Superior temporal gyrus (tissue), 1 donor: ENCODE measurements around the gene PADI6.

Experiments used
- DNase-seq: peaks from one replicate; pipeline ENCODE4 v3.0.0-alpha.2; 2016; ENCODE audit errors: extremely low spot score

Gene PADI6

DNA sequence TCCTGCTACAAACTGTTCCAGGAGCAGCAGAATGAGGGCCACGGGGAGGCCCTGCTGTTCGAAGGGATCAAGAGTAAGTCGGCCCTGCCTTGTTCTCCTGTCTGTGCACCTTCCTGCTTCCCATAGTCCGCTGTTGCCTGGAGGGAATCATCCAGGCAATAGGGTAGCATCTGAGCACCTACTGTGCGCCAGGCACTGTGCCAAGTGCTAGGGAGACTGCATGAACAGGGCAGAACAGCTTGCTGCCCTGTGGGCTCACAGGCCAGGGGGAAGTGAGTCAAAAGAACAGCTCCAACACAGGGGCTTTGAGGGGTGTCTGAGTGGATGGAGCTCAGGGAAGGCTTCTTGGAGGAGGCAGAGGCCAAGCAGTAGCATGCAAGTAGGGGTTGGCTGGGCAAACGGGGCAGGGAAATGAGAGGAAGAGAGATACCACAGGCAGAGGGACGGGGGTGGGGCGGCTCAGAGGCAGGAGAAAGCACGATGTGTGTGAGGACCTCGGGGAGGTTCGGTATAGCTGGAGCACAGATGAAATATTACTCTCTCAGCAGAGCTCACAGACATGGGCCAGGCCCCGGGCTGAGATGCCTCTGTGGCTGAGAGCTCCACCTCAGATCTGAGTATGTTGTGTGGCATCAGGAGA, 15.5 kb upstream of the PADI6 start:
- no peak for DNase-seq

DNA sequence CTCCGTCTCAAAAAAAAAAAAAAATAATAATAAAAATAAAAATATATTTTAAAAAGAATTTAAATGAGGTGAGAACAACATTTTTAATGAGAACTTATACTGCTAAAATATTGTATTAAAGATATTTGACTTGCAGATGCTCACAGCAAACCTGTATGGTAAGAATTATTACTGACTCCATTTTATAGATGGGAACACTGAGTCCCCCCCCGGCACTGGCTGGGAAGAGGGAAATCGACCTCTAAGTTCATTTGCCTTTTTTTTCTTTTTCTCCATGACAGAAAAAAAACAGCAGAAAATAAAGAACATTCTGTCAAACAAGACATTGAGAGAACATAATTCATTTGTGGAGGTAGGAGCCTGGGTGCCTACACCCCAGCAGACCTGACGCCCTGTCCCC, 13.4 kb upstream of the PADI6 start:
- DNase-seq: no peak

DNA sequence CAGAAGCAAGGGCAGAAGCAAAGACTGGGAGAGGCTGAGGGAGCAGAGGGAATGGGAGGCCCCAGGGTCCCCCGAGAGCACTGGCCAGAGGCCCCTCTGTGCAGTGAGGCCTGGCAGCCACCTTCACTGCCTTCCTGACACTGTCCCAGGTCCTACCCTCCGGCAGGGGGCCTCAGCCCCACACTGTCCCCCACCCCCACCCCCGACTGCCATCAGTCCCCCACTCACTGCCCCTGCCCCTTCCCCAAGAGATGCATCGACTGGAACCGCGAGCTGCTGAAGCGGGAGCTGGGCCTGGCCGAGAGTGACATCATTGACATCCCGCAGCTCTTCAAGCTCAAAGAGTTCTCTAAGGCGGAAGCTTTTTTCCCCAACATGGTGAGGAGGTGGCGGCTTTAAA, 13.0 kb upstream of the PADI6 start:
- no peak for DNase-seq

DNA sequence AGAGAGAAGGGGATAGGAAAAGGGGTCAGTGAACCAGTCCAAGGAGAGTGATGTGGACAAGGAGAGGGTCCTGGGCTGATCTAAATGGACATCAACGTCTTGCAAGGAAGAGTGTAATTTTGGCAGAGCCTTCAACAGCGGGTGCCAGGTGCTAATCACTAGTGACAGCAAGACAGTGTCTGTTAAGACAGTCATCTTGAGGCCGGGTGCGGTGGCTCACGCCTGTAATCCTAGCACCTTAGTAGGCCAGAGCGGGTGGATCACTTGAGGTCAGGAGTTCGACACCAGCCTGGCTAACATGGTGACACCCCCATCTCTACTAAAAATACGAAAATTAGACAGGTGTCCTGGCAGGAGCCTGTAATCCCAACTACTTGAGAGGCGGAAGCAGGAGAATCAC, 12.2 kb upstream of the PADI6 start:
- no peak for DNase-seq

DNA sequence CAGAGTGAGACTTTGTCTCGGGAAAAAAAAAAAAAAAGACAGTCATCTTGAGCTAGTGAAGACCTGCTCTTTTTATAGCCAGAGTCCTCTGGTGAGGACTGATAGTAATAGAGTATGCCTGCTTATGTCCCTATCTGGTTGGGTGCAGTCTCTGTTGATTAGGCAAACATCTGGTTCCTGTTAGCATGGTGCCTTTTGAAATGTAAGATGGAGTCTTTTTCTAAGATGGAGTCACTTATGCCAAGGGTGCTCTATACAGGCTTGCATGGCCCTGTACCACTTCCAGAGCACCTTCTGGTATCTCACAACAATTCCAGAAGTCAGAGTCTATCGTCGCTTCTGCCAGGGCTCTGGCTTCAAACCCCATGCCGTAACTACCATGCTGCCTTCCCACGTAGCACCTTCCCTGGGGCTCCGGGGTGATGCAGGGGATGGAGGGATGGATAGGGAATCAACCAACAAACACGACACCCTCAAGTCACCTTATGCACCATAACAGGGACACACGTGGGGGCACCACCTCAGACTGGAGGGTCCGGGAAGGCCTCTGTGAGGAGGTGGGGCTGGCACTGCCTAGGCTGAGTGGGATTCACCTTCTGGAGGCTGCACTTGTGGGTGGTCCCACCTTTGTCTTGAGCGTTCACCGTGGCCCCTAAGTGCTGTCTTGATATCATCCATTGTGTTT, 11.6 kb upstream of the PADI6 start:
- DNase-seq: no peak

DNA sequence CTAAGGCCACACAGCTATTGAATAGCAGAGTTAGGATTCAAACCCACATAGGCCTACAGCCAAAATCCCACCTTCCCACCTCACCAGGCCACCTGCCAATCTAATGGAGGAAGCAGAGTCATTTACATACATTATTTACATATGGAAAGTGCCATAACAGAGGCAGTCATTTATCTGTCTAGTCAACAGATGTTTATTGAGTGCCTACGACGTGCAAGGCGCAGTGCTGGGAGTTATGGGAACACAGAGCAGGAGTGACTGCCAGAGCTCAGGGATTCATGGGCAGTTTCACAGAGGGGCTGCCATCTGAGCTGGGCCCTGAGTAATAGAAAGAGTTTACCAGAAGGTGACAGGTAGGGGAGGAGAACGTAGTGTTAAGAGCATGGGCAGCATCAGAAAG, 10.3 kb upstream of the PADI6 start:
- no peak for DNase-seq

DNA sequence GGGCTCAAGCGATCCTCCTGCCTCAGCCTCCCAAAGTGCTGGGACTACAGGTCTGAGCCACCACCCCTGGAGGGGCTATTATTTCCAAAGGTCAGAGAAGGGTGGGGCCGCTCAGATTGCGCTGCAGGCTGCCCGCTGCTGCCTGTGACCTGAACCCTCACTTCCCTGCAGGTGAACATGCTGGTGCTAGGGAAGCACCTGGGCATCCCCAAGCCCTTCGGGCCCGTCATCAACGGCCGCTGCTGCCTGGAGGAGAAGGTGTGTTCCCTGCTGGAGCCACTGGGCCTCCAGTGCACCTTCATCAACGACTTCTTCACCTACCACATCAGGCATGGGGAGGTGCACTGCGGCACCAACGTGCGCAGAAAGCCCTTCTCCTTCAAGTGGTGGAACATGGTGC, 8.6 kb upstream of the PADI6 start:
- DNase-seq: no peak

DNA sequence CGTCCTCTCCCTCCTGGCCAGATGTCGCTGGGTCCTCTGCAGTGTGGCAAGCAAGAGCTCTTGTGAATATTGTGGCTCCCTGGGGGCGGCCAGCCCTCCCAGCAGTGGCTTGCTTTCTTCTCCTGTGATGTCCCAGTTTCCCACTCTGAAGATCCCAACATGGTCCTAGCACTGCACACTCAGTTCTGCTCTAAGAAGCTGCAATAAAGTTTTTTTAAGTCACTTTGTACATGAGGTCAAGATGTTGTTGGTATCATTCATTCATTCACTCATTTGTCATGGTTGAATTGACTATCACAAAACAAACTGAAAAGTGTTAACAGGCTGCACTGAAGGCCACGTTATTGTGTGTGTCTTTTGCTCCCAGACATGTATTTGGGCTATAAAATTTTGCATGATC, 8.2 kb upstream of the PADI6 start:
- DNase-seq: no peak

DNA sequence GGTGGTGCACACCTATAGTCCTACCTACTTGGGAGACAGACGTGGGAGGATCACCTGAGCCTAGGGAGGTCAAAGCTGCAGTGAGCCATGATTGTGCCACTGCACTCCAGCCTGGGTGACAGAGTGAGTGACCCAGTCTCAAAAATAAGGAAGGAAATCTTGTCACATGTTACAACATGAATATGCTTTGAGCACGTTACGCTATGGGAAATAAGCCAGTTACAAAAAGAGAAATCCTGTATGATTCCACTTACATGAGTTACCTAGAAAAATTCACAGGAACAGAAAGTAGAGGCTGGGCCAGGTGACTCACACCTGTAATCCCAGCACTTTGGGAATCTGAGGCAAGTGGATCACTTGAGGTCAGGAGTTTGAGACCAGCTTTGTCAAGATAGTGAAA, 6.7 kb upstream of the PADI6 start:
- DNase-seq: no peak

DNA sequence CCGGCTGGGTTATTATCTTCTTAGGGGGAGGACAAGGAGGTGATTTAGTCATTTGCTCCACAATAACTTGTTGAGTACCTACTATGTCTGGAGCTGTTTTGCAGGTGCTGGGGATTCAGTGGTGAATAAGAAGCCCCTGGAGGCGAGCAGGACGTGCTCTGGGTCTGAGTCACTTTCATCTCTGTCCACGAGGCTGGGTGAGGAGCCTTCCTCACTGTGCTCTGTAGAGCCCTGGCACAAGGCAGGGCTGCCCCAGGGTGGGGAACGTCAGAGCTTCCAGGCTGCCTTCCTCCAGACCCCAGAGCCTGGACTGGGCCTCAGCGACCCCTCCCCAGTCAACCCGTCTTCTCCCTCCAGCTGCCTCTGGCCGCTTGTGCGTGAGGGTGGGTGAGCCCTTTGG, 2.5 kb upstream of the PADI6 start:
- no peak for DNase-seq

DNA sequence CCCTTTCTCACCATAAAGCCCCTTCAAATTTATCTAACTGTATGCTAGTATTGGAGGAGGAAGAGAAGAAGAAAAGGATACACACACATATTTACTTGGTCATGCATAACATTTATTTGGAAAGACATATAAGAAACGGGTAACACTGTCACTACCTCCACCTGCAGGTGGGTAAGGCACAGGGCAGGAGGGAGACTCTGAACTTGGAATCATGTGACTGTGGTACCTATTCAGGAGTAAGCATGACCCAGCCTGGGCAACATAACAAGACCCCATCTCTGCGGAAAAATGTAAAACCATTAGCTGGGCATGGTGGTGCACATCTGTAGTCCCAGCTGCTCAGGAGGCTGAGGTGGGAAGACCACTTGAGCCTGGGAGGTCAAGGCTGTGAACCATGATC, 1.4 kb upstream of the PADI6 start:
- DNase-seq: no peak

DNA sequence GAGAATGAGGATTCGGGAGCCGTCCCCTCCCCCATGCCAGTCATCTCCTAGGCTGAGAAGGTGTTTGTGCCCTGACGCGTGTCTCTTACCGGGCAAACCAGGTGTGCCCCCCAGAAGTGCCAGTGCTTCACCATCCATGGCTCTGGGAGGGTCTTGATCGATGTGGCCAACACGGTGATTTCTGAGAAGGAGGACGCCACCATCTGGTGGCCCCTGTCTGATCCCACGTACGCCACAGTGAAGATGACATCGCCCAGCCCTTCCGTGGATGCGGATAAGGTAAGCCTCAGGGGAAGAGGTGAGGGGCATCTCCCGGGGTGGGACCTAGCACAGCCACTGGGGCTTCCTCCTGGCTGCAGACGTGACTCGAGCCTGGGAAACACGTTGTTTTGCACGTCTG, 959 bp downstream of the PADI6 start:
- no peak for DNase-seq

DNA sequence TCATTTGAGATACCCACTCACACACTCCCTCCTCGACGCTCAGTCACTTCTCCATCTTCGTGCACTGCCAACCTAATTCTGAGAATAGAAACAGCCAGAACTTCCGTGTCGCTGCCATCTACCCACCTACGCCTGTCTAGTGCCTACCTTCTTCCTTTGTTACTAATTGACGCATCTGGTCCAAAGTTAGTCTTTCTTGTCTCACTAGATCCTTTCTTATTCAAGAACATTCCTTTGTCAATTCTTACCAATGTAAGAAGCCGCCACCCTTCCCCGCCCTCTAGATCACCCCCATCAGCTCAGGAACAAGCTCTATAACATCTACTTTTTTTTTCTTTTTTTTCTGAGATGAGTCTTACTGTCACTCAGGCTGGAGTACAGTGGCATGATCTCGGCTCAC, 3.7 kb downstream of the PADI6 start:
- DNase-seq: no peak

DNA sequence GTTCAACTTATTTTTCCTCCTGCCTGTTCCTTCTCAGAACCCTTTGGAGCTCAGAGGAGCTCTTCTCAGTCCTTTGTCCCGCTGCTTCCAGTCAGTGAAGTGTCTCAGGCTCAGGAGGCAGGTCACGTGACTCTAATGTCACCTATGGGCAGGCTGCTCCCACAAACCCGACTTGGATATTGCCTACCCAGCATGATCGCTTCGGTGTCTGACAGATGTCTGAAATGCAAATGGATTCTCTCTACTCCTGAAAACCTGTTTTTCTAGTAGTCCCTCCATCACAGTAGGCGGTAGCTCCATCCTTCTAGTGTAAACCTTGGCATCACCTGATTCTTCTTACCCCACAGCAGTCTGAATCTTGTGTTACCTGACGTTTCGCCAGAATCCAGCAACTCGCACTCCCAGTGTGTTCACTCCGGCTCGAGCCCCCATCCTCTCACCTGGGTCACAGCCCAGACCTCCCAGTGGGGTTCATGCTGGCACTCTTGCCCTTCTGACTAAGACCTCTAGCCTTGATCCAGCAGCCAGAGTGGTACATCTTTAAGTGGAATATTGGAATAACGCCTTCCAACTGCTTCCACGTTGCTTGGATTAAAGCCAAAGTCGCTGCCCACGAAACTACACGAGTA, 5.4 kb downstream of the PADI6 start:
- DNase-seq: no peak

DNA sequence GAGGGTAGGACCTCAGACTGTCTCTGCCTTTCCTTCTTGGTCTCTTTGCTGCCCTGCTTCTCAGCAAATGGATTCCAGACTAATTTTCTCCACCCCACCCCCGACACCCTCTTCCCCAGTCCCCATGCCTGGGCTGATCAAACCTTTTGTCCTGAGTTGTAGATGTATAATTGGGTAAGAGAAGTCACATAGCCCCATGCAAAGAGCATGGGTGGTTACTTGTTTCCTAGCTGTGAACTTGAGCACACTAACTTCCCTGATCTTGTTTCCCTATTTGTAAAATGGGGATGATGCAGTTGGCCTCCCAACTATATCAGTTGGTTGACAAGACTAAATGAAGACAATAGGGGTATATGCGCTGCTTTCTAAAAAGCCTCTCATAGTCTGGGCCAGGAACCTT, 9.2 kb downstream of the PADI6 start:
- no peak for DNase-seq

DNA sequence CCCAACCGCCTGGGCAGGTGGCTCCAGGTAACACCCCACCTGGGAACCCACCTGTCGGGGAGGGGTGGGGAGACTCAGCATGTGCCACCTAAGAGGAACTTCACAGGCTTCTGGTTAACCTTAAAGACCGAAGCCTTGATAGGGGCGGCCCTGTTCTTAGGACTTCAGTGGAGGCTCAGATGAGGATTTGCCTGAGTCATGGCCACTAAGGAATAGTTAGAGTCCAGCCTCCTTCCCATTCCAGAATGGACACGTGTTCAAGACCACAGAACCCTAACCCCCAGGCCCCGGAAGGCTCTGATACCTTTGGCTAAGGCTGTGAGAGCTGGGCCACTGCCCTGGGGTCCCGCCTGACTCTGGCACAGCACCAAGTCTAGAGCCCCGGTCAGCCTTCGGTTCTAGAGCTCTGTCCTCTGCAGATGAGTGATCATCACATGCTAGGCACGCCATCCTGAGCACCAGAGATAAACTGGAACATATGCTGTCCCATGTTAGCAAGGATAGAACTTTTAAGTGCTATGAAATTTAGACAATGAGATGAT, 20.3 kb downstream of the PADI6 start:
- no peak for DNase-seq

DNA sequence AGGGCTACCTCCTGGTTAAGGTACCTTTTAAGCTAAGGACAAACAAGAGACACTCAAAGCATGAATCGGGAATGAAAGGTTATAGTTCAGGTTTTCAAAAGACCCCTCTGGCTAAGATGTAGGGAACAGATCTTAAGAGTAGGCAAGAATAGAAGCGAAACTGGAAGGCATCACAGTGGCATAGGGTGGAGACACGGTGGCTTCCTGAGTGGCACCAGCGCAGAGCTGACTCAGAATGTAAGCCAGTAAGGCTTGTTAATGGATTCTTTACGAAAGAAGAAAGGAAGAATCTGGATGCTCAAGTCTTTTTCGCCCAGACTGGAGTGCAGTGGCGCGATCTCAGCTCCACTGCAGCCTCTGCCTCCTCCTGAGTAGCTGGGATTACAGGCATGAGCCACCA, 21.2 kb downstream of the PADI6 start:
- DNase-seq: no peak

DNA sequence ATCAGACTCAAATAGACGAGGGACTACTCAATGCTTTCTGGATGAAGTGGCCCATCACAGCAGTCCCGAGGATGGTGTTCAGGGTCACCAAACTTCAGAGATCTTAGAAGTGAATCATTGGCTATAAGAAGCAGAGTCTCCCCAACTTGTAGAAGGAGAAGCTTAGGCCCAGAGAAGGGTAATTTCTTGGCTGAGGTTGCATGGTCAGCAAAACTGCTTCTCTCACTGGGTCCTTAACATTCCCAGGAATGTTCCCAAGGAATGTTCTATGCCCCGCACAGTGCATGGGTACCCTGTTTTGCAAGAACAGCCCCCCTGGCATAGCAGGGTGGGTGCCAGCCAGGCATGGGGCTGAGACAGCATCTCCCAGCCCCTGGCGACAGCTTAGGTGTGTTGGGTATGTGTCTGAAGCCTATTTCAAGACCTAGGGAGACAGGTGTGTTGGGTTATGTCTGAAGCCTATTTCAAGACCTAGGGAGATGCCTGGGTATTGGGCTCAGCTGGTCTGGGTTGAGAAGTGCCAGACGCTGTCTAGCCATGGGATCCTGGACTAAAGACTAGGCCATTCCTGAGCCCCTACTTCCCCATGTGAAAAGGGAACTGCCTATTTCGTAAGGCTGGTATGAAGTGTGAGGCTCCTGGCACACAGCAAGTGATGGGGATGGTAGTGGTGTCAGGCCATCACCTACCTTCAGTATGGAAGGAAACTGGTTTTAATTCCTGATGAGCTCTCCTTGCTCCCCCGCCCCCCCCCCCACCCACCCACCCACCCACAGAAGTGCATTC, 26.1 kb downstream of the PADI6 start:
- no peak for DNase-seq

DNA sequence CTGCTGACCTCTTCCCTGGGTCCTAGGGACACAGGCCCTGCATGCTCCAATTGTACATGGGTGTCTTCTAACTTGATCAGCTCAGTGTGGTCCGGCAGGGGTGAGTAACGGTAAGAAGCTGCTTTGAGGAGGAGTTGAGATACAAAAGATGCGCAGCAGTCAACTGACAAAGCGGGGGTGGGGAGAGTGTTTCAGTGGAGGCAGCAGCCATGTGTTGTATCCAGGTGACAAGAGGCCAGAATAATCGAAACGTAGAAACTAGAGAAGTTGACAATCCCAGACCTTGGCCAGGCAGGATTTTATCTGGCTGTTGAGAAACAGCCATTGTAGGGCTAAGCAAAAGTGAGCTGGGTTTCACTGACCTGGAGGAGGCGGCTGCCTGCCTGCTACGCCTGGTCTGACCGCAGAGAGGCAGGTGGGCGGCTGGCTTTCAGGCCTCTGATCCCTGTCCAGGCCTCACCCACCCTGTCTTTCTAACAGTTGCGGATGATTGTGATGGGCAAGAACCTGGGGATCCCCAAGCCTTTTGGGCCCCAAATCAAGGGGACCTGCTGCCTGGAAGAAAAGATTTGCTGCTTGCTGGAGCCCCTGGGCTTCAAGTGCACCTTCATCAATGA, 28.8 kb downstream of the PADI6 start:
- DNase-seq: no peak

DNA sequence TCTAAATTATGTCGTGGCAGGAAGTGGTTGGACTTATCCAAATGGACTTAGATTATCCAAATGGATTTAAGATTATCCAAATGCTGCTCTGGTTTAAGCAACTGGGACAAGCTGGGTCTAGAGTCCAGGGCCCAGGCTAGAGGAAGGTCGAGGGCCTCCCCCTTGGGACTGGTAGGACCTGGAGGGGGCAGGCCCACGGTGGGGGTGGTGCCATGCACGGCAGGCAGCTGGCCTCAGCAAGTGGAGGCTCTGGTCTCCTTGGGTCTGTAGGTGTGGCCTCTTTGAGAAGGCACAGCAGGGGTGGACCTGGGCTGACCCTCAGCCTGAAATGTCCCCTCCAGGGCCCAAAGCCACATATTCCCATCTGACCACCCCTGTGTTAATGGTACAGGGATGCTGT, 29.8 kb downstream of the PADI6 start:
- no peak for DNase-seq

DNA sequence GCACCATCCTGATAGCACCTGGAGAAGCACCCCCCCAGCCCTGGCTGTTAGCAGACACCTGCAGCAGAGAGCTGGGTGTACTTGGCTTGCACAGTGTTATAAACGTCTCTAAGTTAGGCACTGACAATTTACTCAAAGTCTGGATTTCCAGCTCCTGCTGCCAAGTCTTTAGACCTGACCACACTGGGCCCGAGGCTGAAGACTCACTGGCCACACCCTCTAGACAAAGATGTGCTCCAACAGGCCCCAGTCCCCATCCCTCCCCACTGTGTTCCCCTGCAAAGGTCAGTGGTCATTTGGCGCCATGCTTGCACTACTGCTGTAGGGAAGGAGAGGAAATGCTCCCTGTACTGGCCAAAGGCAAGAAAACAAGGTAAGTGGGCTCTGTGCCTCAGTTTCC, 31.1 kb downstream of the PADI6 start:
- no peak for DNase-seq
